ENCODE data around the gene TSNAXIP1. TPM values are rescaled to one million over a fixed set of nuclear protein-coding genes. Genes with fewer than 3 reads are reported as not detected.

TSNAXIP1 gene
- total RNA-seq, 1 donor from 2014 or later: 4.1 TPM

GRCh38 chr16:67845291-67846062, 38.8 kb downstream of the TSNAXIP1 start:
- no peak for TF ChIP-seq CTCF (IDR thresholded peaks at IDR 0.05)
- DNase-seq (ENCODE audit: extremely low spot score, unreplicated experiment): no peak
- no peaks in the 10 kb centered on the region for H3K9me3 Mint-ChIP-seq (ENCODE audit: unreplicated experiment)
- H3K36me3 Mint-ChIP-seq (ENCODE audit: unreplicated experiment): no peaks in the 10 kb centered on the region
- H3K27me3 Mint-ChIP-seq (ENCODE audit: unreplicated experiment): no peaks in the 10 kb centered on the region
- peaks cover 53% of the 10 kb centered on the region for H3K4me1 Mint-ChIP-seq (ENCODE audit: unreplicated experiment)
- H3K27ac Mint-ChIP-seq (ENCODE audit: unreplicated experiment): peak overlapping the region; percentile 96
- H3K4me3 Mint-ChIP-seq (ENCODE audit: unreplicated experiment): peak overlapping the region; percentile 80

GRCh38 chr16:67846063-67846319, 39.3 kb downstream of the TSNAXIP1 start:
- Mint-ChIP-seq H3K27ac (ENCODE audit: unreplicated experiment) (peak overlapping the region; percentile 96), H3K36me3 (ENCODE audit: unreplicated experiment) (no peaks in the 10 kb centered on the region), H3K27me3 (ENCODE audit: unreplicated experiment) (no peaks in the 10 kb centered on the region), H3K4me3 (ENCODE audit: unreplicated experiment) (peak overlapping the region; percentile 80), H3K4me1 (ENCODE audit: unreplicated experiment) (peaks cover 53% of the 10 kb centered on the region), H3K9me3 (ENCODE audit: unreplicated experiment) (no peaks in the 10 kb centered on the region)
- DNase-seq (ENCODE audit: extremely low spot score, unreplicated experiment): no peak
- TF ChIP-seq CTCF (IDR thresholded peaks at IDR 0.05): no peak

GRCh38 chr16:67846320-67847063, 39.8 kb downstream of the TSNAXIP1 start, which contains the start of gene NUTF2:
NUTF2 (plus strand) TSS chr16:67846933; CDS start chr16:67865131, 18,198 bp downstream.
- no peaks in the 10 kb centered on the region for H3K27me3 Mint-ChIP-seq (ENCODE audit: unreplicated experiment)
- no peaks in the 10 kb centered on the region for H3K9me3 Mint-ChIP-seq (ENCODE audit: unreplicated experiment)
- no peak for TF ChIP-seq CTCF (IDR thresholded peaks at IDR 0.05)
- H3K4me1 Mint-ChIP-seq (ENCODE audit: unreplicated experiment): peaks cover 52% of the 10 kb centered on the region
- DNase-seq (ENCODE audit: extremely low spot score, unreplicated experiment): peak; percentile 98
- H3K4me3 Mint-ChIP-seq (ENCODE audit: unreplicated experiment): peak within 1 kb of the TSS; percentile 90
- H3K36me3 Mint-ChIP-seq (ENCODE audit: unreplicated experiment): no peaks in the 10 kb centered on the region
- peak within 1 kb of the TSS; percentile 96 for H3K27ac Mint-ChIP-seq (ENCODE audit: unreplicated experiment)

GRCh38 chr16:67847064-67847861, 40.6 kb downstream of the TSNAXIP1 start, which contains the start of gene CENPT:
CENPT (minus strand) TSS chr16:67847693; CDS start chr16:67833859, 13,834 bp downstream.
- Mint-ChIP-seq H3K9me3 (ENCODE audit: unreplicated experiment) (no peaks in the 10 kb centered on the region), H3K4me1 (ENCODE audit: unreplicated experiment) (peaks cover 49% of the 10 kb centered on the region), H3K27me3 (ENCODE audit: unreplicated experiment) (no peaks in the 10 kb centered on the region), H3K36me3 (ENCODE audit: unreplicated experiment) (no peaks in the 10 kb centered on the region), H3K27ac (ENCODE audit: unreplicated experiment) (peak within 1 kb of the TSS; percentile 96), H3K4me3 (ENCODE audit: unreplicated experiment) (peak within 1 kb of the TSS; percentile 90)
- no peak for TF ChIP-seq CTCF (IDR thresholded peaks at IDR 0.05)
- DNase-seq (ENCODE audit: extremely low spot score, unreplicated experiment): no peak

All from osteocyte (in vitro differentiated cells).